HG03103 (cell line): ENCODE results near the gene SPATS2.
"Not testable (repeated sequence)": the region's sequence is repeated elsewhere in the genome, so short reads cannot be mapped to it uniquely, and the experiment has no call there.

ENCODE experiments used
- ATAC-seq: cut with Tn5 transposase; IDR thresholded peaks from one replicate; pipeline ENCODE4 v1.9.1; 2021; ENCODE audit warnings: low read depth; ENCODE audit not compliant: unreplicated experiment

SPATS2 gene

GRCh38 chr12:49347311-49348193 lies 19.7 kb upstream of the SPATS2 start:
- no peak for ATAC-seq

- ATAC-seq, result no peak
Measured at GRCh38 chr12:49348781-49349180, 18.5 kb upstream of the SPATS2 start.

GRCh38 chr12:49349266-49349665 lies 18.0 kb upstream of the SPATS2 start:
- ATAC-seq, result no peak

GRCh38 chr12:49352351-49352750 lies 14.9 kb upstream of the SPATS2 start:
- no peak for ATAC-seq

- ATAC-seq, result no peak
Measured at GRCh38 chr12:49355913-49356312, 11.3 kb upstream of the SPATS2 start.

GRCh38 chr12:49357103-49357678 lies 10.1 kb upstream of the SPATS2 start:
- no peak for ATAC-seq

GRCh38 chr12:49358483-49359141 lies 8.7 kb upstream of the SPATS2 start:
- no peak for ATAC-seq

GRCh38 chr12:49359671-49360070 lies 7.6 kb upstream of the SPATS2 start:
- ATAC-seq, result no peak

- ATAC-seq, result no peak
Measured at GRCh38 chr12:49362077-49362476, 5.2 kb upstream of the SPATS2 start.

- no peak for ATAC-seq
Measured at GRCh38 chr12:49364989-49365388, 2.3 kb upstream of the SPATS2 start.

GRCh38 chr12:49365542-49365941 lies 1.7 kb upstream of the SPATS2 start:
- ATAC-seq, result no peak

- no peak for ATAC-seq
Measured at GRCh38 chr12:49366096-49366651, 1.1 kb upstream of the SPATS2 start.

- ATAC-seq, result peak; percentile 62
Measured at GRCh38 chr12:49366652-49367380, 446 bp upstream of the SPATS2 start.

GRCh38 chr12:49368240-49368600 lies 958 bp downstream of the SPATS2 start:
- ATAC-seq, result no peak

GRCh38 chr12:49369411-49370145 lies 2.3 kb downstream of the SPATS2 start:
- ATAC-seq, result no peak

- no peak for ATAC-seq
Measured at GRCh38 chr12:49370539-49370938, 3.3 kb downstream of the SPATS2 start.

GRCh38 chr12:49375406-49375805 lies 8.1 kb downstream of the SPATS2 start:
- ATAC-seq, result no peak

GRCh38 chr12:49377386-49377785 lies 10.1 kb downstream of the SPATS2 start:
- no peak for ATAC-seq

- ATAC-seq, result not testable (repeated sequence)
Measured at GRCh38 chr12:49380184-49380583, 12.9 kb downstream of the SPATS2 start.
